ENCODE data around the gene ANXA5.

ANXA5 gene

DNA sequence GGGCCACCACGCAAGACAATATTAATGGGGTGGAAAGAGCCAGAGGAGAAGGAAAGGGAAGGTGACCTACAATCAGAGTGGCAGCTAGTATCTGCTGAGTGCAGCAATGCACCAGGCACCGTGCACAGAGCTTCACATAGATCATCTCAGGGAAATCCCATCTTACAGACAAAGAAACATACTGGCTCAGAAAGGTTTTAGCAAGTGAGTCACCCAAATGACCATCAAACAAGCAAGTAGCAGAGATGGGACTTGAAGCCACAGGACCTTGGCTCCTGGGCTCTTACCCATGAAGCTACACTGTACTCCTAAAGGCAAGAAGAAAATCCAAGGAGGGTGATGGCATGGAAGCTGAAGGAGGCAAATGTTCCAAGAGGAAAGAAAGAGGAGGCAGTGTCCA, 6.8 kb downstream of the ANXA5 start:
- Histone ChIP-seq H3K27me3 (ENCODE audit: control insufficient read depth, insufficient read depth, low read length) (no peaks in the 10 kb centered on the region), H3K9ac (ENCODE audit: low read depth, low read length) (no peak overlapping the region), H3K4me1 (ENCODE audit: control insufficient read depth, insufficient read depth, low read length) (no peaks in the 10 kb centered on the region), H3K36me3 (ENCODE audit: control insufficient read depth, insufficient read depth, low read length) (no peaks in the 10 kb centered on the region), H3K9me3 (ENCODE audit: control insufficient read depth, insufficient read depth, low read length) (no peaks in the 10 kb centered on the region), H3K4me3 (ENCODE audit: low read depth, low read length) (no peak overlapping the region)

DNA sequence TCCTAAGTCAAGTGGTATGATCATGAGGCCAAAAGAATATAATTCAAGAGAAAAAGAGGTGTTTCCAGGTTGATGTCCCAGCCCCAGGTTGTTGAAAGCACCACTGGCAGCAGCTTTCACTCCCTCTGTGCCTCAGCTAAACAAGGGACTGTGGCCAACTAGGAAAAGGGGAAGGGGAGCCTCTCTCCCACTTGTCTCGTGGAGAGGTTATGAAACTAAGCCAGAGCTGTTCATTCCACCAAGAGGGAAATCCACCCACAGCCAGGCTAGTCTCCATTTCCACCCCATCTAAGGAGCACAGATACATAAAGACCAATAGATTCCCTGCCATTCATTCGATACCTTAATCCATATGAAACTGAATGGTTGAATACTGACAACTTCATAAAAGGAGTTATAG, 8.1 kb downstream of the ANXA5 start:
- Histone ChIP-seq H3K36me3 (ENCODE audit: control insufficient read depth, insufficient read depth, low read length) (no peaks in the 10 kb centered on the region), H3K27me3 (ENCODE audit: control insufficient read depth, insufficient read depth, low read length) (no peaks in the 10 kb centered on the region), H3K9me3 (ENCODE audit: control insufficient read depth, insufficient read depth, low read length) (no peaks in the 10 kb centered on the region), H3K4me3 (ENCODE audit: low read depth, low read length) (no peak overlapping the region), H3K4me1 (ENCODE audit: control insufficient read depth, insufficient read depth, low read length) (no peaks in the 10 kb centered on the region), H3K9ac (ENCODE audit: low read depth, low read length) (no peak overlapping the region)

DNA sequence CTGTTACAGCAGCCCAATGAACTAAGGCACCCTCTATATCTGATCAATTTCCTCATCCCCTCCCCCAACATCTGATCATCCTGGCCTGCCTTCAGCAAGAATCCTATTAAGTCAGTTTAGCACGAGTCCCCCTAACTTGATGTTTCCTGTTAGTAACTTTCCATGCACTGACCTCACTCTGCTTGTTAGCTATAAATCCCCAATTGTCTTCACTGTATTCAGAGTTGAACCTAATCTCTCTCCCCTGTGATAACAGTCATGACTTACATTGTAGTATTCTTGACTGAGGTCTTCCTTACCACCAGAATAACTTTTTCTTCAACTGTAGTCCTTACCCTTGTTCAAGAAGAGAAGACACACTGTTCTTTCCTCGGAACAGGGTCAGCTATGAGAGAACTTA, 8.5 kb downstream of the ANXA5 start:
- H3K4me3 ChIP-seq (ENCODE audit: low read depth, low read length): no peak overlapping the region
- H3K9me3 ChIP-seq (ENCODE audit: control insufficient read depth, insufficient read depth, low read length): no peaks in the 10 kb centered on the region
- no peaks in the 10 kb centered on the region for H3K27me3 ChIP-seq (ENCODE audit: control insufficient read depth, insufficient read depth, low read length)
- no peak overlapping the region for H3K9ac ChIP-seq (ENCODE audit: low read depth, low read length)
- H3K36me3 ChIP-seq (ENCODE audit: control insufficient read depth, insufficient read depth, low read length): no peaks in the 10 kb centered on the region
- no peaks in the 10 kb centered on the region for H3K4me1 ChIP-seq (ENCODE audit: control insufficient read depth, insufficient read depth, low read length)

DNA sequence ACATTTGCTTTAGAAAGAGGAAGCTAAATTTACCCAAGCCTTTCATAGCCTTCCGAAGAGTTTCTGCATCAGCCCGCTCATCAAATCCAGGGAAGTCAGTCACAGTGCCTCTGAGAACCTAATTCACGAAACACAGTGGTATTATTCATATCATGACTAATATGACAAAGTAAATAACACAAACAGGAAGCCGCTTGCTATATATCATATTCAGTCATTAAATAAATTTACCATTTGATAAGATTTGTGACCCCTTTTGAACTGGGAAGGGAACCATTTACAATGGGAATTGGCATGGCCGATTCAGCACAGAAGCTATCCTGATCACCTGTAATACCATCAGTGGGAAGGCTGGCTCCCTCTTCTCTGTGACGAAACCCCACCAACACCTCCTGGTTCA, 10.5 kb downstream of the ANXA5 start:
- Histone ChIP-seq H3K27me3 (ENCODE audit: control insufficient read depth, insufficient read depth, low read length) (no peaks in the 10 kb centered on the region), H3K4me3 (ENCODE audit: low read depth, low read length) (no peak overlapping the region), H3K9me3 (ENCODE audit: control insufficient read depth, insufficient read depth, low read length) (no peaks in the 10 kb centered on the region), H3K36me3 (ENCODE audit: control insufficient read depth, insufficient read depth, low read length) (no peaks in the 10 kb centered on the region), H3K9ac (ENCODE audit: low read depth, low read length) (no peak overlapping the region), H3K4me1 (ENCODE audit: control insufficient read depth, insufficient read depth, low read length) (no peaks in the 10 kb centered on the region)

DNA sequence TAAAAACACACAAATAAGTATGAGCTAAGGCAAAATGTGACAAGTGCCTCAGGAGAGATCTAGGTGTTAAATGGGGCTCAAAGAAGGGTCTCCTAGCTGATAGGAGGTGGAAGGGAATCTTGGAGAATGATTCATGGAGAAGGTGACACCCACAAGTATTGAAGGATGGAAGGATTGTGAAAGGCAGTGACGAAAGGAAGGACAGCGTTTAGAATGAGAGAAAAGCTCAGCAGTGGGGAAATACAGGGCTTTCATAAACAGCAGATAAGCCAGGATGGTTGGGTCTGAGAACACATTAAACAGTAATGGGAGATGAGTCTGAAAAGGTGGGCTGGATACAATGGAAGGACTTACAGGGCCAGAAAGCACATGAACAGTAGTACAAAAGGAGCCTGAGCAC, 11.5 kb downstream of the ANXA5 start:
- no peaks in the 10 kb centered on the region for H3K27me3 ChIP-seq (ENCODE audit: control insufficient read depth, insufficient read depth, low read length)
- H3K4me1 ChIP-seq (ENCODE audit: control insufficient read depth, insufficient read depth, low read length): no peaks in the 10 kb centered on the region
- H3K4me3 ChIP-seq (ENCODE audit: low read depth, low read length): no peak overlapping the region
- no peaks in the 10 kb centered on the region for H3K9me3 ChIP-seq (ENCODE audit: control insufficient read depth, insufficient read depth, low read length)
- H3K9ac ChIP-seq (ENCODE audit: low read depth, low read length): no peak overlapping the region
- peaks cover 3% of the 10 kb centered on the region for H3K36me3 ChIP-seq (ENCODE audit: control insufficient read depth, insufficient read depth, low read length)

DNA sequence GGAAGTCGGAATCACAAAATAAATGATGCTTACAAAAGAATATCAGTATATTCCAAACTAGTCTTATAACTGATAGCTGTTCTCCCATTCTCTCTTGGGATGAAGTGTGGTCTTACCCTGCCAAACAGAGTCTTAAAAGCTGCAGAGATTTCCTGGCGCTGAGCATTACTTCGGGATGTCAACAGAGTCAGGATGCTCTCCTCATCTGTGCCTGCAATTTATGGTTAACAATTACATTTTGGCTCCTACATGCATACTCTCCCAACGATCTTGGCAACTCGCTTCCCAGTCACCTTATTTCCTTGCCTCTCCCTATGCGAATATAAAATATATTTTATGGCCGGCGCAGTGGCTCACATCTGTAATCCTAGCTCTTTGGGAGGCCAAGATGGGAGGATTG, 12.2 kb downstream of the ANXA5 start:
- Histone ChIP-seq H3K4me1 (ENCODE audit: control insufficient read depth, insufficient read depth, low read length) (no peaks in the 10 kb centered on the region), H3K9me3 (ENCODE audit: control insufficient read depth, insufficient read depth, low read length) (no peaks in the 10 kb centered on the region), H3K27me3 (ENCODE audit: control insufficient read depth, insufficient read depth, low read length) (no peaks in the 10 kb centered on the region), H3K4me3 (ENCODE audit: low read depth, low read length) (no peak overlapping the region), H3K36me3 (ENCODE audit: control insufficient read depth, insufficient read depth, low read length) (peaks cover 6% of the 10 kb centered on the region), H3K9ac (ENCODE audit: low read depth, low read length) (no peak overlapping the region)

DNA sequence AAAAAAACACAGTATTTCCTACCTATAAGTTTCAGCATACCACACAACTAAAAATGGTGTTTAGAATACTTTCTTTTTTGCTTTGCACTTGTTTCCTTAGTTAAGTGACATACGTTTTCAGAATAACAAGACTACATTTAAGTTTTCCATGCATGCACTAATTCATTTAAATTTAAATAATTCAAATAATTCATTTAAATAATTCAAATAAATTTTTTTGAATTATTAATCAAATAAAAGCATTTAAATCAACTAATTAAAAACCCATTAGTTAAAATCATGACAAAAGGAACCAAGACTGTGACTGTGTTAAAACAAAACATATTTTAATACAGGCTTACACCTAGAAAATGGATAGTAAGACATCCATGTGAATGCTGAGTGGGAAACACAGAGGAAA, 12.8 kb downstream of the ANXA5 start:
- H3K4me1 ChIP-seq (ENCODE audit: control insufficient read depth, insufficient read depth, low read length): no peaks in the 10 kb centered on the region
- H3K4me3 ChIP-seq (ENCODE audit: low read depth, low read length): no peak overlapping the region
- no peak overlapping the region for H3K9ac ChIP-seq (ENCODE audit: low read depth, low read length)
- H3K36me3 ChIP-seq (ENCODE audit: control insufficient read depth, insufficient read depth, low read length): peaks cover 6% of the 10 kb centered on the region
- no peaks in the 10 kb centered on the region for H3K9me3 ChIP-seq (ENCODE audit: control insufficient read depth, insufficient read depth, low read length)
- no peaks in the 10 kb centered on the region for H3K27me3 ChIP-seq (ENCODE audit: control insufficient read depth, insufficient read depth, low read length)

DNA sequence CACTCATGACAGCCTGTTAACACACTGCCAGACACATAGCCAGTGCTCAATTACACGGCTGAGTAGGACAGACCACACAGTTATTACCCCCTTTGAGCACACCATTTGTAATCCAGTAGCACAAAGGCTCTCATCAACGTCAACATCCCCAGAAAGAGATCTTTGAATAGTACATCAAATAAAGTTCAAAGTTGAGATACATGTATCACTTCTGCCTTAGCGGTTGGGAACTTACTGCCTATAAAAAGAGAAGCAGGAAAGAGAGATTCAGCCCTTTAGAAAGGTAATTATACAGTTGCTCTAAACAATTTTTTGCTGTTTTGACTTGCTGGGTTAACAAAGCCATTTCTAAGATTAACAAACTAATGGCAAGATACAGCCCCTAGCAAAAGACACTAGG, 16.2 kb downstream of the ANXA5 start:
- H3K4me1 ChIP-seq (ENCODE audit: control insufficient read depth, insufficient read depth, low read length): no peaks in the 10 kb centered on the region
- H3K36me3 ChIP-seq (ENCODE audit: control insufficient read depth, insufficient read depth, low read length): peaks cover 6% of the 10 kb centered on the region
- H3K4me3 ChIP-seq (ENCODE audit: low read depth, low read length): no peak overlapping the region
- H3K9ac ChIP-seq (ENCODE audit: low read depth, low read length): no peak overlapping the region
- no peaks in the 10 kb centered on the region for H3K27me3 ChIP-seq (ENCODE audit: control insufficient read depth, insufficient read depth, low read length)
- no peaks in the 10 kb centered on the region for H3K9me3 ChIP-seq (ENCODE audit: control insufficient read depth, insufficient read depth, low read length)

DNA sequence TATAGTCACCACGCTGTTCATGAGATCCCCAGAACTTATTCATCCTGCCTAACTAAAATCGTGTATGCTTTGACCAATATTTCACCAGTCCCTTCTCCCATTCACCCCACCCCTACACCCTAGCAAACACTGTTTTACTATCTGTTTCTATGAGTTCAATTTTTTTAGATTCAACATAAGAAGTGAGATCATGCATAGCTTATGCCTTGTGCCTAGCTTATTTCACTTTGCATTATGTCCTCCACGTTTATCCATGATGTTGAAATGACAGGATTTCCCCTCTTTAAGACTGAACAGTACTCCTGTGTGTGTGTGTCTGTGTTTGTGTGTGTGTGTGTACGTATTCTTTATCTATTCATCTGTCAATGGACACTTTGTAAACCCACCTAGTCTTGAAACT, 16.8 kb downstream of the ANXA5 start:
- Histone ChIP-seq H3K4me1 (ENCODE audit: control insufficient read depth, insufficient read depth, low read length) (no peaks in the 10 kb centered on the region), H3K36me3 (ENCODE audit: control insufficient read depth, insufficient read depth, low read length) (peaks cover 6% of the 10 kb centered on the region), H3K9ac (ENCODE audit: low read depth, low read length) (no peak overlapping the region), H3K27me3 (ENCODE audit: control insufficient read depth, insufficient read depth, low read length) (no peaks in the 10 kb centered on the region), H3K4me3 (ENCODE audit: low read depth, low read length) (no peak overlapping the region), H3K9me3 (ENCODE audit: control insufficient read depth, insufficient read depth, low read length) (no peaks in the 10 kb centered on the region)

DNA sequence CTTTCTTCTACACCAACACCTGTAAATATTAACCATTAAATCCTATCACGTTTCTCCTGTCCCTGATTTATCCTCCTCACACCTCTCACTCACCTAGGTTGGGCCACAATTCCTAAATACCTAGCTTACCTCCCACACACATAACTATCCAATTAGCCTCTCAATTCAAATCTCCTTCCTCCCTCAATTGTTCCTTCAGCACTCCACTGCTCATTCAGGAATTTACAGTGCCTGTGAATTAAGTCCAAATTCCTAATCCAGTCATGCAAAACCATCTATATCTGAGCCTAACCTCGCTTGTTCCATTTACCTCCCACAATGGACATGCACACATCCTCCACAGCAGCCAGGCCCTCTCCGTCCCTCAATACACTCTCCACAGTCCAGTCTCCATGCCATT, 17.5 kb downstream of the ANXA5 start:
- H3K9me3 ChIP-seq (ENCODE audit: control insufficient read depth, insufficient read depth, low read length): no peaks in the 10 kb centered on the region
- H3K36me3 ChIP-seq (ENCODE audit: control insufficient read depth, insufficient read depth, low read length): peaks cover 6% of the 10 kb centered on the region

DNA sequence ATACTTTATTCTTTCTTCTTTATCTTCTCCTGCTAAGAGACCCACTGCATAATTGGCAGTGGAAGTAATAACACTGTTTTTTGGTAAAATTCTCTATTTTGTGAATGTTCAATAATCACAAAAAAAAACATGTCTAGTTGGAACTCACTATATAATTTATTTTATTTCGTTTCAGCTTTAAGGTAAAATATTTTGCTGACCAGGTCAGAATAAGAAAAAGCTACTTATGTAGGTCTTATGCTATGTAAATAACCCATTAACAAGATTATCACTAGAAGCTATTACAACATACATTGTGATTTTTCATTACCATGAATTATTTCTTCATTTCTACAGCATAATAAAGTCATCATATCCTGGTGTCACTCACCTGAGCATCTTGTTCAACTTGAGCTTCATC, 19.3 kb downstream of the ANXA5 start:
- Histone ChIP-seq H3K36me3 (ENCODE audit: control insufficient read depth, insufficient read depth, low read length) (peaks cover 6% of the 10 kb centered on the region), H3K4me1 (ENCODE audit: control insufficient read depth, insufficient read depth, low read length) (no peaks in the 10 kb centered on the region), H3K9ac (ENCODE audit: low read depth, low read length) (no peak overlapping the region), H3K4me3 (ENCODE audit: low read depth, low read length) (no peak overlapping the region), H3K27me3 (ENCODE audit: control insufficient read depth, insufficient read depth, low read length) (no peaks in the 10 kb centered on the region), H3K9me3 (ENCODE audit: control insufficient read depth, insufficient read depth, low read length) (no peaks in the 10 kb centered on the region)

More for the DNA sequence above, 17.5 kb downstream of the ANXA5 start:
- no peak overlapping the region for H3K9ac ChIP-seq (ENCODE audit: low read depth, low read length)
- no peak overlapping the region for H3K4me3 ChIP-seq (ENCODE audit: low read depth, low read length)
- H3K4me1 ChIP-seq (ENCODE audit: control insufficient read depth, insufficient read depth, low read length): no peaks in the 10 kb centered on the region
- H3K27me3 ChIP-seq (ENCODE audit: control insufficient read depth, insufficient read depth, low read length): no peaks in the 10 kb centered on the region

DNA sequence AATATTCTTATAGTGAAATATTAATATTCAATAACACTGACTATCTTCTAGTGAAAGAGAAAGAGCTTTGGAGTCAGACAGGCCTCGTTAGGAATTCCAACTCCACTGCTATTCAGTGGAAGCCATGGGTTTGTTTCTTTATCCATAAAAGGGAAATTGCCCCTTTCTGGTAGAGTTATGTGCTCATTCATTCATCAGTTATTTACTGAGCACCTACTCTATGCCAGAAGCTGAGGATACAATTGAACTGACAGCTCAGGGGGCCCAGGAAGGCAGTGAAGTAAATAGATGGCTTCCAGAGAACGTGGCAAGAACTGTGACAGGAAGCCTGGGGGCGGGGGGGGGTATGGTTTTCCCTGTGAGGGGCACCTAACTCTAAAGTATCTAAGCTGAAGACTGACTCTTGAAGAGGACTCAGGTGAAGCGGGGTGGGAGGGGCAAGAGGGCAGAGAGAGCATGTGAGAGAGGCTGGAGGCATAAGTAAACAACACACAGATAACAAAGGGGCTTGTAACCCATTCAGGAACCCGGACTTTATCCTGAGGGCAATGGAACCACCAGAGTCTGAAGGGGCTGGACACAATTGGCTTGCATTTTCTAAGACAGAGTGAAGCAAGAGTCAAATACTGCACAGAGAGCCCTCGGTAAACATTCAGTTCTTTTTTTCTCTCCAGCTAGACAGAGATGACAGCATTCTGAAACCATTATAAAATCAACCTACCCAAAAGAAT, 20.3 kb downstream of the ANXA5 start:
- Histone ChIP-seq H3K36me3 (ENCODE audit: control insufficient read depth, insufficient read depth, low read length) (peaks cover 6% of the 10 kb centered on the region), H3K4me3 (ENCODE audit: low read depth, low read length) (no peak overlapping the region), H3K9me3 (ENCODE audit: control insufficient read depth, insufficient read depth, low read length) (no peaks in the 10 kb centered on the region), H3K27me3 (ENCODE audit: control insufficient read depth, insufficient read depth, low read length) (no peaks in the 10 kb centered on the region), H3K4me1 (ENCODE audit: control insufficient read depth, insufficient read depth, low read length) (no peaks in the 10 kb centered on the region), H3K9ac (ENCODE audit: low read depth, low read length) (no peak overlapping the region)

All from iPS-15b (cell line).